ENCODE results near the gene TAGAP.

The TAGAP gene

GRCh38 chr6:159068904-159069578, 24.2 kb upstream of the TAGAP start:
- no peak for DNase-seq

DNA sequence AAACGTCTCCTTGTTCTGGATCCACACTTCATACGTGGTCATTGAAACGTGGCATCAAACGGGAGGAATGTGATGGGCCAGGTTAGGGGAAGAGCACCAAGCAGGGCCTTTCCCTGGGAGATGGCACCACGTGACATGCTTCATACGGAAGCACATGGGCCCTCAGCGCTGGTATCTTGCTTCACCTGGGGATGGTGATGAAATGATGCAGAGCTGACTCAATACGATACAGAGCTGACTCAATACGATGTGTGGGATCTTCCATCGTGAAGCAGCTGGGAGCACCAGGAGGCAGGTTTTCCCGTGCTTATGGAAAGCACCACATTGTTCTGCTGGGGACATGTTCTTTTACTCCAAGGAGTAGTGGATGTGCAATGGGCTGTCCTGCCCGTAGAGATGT, 22.5 kb upstream of the TAGAP start:
- DNase-seq: no peak

- no peak for DNase-seq
Observed at GRCh38 chr6:159066483-159066882, 21.7 kb upstream of the TAGAP start.

DNA sequence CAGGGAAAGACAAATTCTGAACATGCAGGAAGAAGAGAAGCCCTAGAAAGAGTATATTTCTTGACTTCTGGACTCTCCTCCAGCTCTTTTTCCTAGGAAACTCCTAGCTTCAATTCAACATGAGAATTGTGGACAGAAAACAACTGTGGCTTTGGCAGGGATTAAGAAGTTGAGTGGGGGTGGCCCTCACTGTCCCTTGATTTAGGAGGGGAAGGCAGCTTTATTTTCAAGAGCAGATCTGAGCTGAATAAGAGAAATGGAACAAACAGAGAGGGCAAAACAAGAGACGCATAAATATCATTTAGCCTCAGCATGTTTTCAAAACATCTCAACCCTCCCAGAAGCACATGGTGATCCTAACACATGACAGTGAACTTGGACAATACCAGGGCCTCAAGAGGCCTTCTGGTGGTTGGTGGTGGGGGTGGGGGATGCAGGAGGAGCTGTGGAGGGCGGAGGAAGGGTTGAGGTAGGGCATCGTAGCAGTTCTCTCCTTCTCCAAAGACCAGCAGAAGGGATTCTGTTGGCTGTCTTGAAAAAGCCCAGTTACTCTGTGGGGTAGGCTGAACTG, 21.1 kb upstream of the TAGAP start:
- DNase-seq: no peak

- DNase-seq: no peak
Observed at GRCh38 chr6:159065091-159065490, 20.3 kb upstream of the TAGAP start.

DNA sequence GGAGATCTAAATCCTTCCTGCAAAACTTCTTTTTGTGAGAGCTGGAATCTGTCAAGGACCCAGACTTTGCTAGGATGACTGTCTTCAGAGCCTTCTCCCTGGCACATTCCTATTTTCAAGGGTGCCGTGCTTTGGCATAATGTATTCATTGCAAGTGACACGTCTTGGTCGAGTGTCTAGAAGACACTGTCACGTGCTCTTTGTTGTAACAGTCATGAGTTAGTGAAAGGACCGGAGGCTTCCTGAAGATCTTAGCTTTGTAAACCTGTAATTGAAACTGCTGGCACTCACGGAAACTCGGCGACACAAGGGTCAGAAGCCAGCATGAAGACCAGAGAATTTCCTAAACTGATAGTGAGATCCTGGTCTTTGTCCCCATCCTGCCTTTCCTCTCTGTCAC, 19.7 kb upstream of the TAGAP start:
- no peak for DNase-seq

GRCh38 chr6:159063549-159063948, 18.8 kb upstream of the TAGAP start:
- DNase-seq: no peak

DNA sequence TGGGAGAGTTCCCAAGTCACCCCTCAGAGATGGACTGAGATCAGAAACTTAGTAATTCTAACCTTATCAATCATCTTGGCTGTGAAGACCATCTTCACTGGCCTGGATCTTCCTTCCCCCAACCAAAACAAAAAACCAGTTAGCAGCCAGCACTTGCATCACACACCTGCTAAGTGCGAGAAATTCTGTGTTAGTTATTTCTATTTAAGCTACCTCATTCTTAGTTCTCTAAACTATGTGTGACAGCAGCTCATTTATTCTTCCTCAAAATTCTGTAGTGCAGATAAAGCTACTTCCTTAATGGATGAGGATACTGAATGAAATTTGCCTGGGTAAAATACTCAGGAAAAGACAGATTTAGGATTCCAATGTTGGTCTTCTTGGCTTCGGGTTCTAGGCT, 18.2 kb upstream of the TAGAP start:
- no peak for DNase-seq

- DNase-seq: no peak
Observed at GRCh38 chr6:159062564-159062945, 17.8 kb upstream of the TAGAP start.

DNA sequence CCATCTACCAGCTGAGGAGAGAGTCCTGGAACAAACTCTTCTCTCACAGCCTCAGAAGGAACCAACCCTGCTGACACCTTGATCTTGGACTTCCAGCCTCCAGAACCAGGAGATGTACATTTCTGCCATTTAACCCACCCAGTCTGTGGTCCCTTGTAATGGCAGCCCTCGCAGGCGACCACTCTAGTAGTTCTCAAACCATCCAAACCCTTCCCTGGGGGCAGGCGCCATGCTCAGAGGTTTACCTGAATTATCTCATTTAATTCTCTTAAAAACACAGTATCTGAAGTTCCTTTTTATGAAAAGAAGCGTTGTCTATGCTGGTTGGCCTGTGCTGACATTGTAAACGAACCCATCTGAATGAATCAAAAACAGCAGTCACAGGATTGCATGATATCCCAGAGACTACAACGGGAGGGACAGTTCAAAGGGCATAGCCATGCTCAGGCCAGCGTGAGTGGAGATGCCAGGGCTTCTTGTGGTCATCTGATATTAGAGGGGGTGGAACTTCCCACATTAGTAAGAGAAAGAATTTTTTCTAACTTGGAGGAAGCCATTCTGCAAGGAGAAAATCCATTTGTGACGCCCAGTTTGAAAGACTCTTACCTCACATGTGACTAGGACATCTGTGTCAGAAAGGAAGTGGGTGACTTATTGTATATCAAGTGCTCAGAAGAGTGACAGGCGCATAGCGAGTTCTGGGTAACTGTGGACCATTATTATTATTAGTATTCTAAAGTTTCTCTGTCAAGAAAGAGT, 17.2 kb upstream of the TAGAP start:
- DNase-seq: no peak

DNA sequence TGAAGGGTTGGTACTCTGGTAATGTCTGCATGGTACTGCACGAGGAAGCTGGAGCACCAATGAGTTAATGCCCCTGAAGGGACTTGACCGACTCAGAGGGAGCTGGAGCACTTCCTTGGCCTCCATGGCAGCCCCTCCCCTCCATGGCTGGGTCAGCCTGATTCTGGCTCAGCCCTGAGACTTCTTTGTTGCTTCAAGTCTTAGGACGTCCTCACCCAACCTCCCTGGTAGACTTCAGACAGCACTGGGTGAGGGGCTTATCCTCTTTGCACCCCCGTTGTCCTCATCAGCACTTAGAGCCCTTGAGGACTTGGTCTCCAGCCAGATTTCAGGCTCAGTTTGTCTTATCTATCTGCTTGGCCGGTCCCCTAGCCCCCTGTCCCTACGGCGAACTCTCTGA, 16.4 kb upstream of the TAGAP start:
- no peak for DNase-seq

DNA sequence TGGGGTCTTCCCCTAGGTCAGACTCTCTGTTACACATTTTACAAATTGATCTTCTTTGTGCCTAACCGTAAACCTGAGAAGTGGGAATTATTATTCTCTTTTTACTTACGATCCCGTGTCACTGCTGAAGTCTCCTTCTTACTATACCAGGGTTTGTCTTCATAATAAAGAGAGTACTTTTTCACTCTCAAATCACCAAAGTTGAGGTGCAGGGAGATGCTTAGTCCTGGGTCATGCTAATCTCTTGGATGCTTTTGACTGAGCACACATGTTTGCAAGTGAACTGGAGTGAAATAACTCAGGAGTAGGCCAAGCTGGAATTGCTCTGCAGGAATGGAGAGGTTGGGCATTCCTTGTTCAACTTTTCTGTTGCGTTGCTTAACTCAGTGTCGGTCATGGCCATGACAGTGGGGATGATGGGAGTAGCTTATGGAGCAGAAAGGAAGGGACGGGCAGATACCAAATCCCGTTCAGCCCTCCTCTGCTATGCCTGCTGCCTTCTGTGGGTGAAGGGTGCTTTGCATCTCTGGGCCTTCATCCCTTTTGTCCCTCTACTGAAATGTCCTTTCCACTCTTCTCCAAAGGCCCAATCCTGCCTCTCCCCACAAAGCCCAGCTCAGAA, 15.2 kb upstream of the TAGAP start:
- DNase-seq: no peak

DNA sequence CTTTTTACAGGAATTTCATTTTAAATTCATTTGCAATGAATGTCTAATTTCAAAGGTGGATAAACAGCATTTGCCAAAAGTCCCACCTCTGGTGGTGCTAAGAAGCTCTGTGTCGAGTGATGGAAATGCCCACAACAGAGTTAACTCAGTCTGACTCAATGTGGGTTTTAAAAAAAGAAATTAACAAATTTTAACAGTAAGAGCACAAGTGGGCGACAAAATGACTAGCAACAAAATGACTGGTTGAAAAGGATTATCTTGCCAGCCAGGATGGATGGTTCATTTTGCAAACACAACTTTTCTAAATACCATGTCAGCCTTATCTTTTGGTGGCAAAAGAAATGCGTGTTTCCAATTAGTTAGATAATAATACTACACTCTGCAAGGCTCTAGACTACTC, 14.3 kb upstream of the TAGAP start:
- no peak for DNase-seq

GRCh38 chr6:159056899-159057298, 12.1 kb upstream of the TAGAP start:
- no peak for DNase-seq

- DNase-seq: no peak
Observed at GRCh38 chr6:159056432-159056831, 11.6 kb upstream of the TAGAP start.

GRCh38 chr6:159056003-159056402, 11.2 kb upstream of the TAGAP start:
- DNase-seq: no peak

DNA sequence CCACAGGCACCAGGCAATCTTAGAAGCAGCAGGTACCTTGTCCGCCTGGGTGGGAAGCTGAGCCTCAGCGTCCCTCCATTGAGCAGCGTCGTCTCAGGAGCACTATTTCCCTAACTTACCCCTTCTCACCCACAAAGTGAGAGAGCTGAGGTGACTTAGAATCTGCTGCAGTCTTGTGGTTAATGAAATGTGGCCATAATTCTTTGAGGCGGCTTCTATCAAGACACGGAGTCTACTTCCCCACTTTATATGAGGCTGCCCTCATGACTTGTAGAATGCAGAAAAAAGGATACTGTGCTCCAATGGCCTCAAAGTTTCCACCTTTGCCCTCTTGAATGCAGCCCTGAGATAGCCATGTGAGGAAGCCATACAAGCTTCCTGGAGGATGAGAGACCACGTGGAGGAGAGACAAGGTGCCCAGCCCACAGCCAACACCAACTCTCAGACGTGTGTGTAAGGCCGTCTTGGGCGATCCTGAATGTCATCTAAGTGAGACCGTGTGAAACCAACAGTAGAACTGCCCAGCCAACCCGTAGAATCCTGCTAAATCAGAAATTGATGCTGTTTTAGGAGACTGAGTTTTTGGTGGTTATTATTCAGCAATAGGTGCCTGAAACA, 9.1 kb upstream of the TAGAP start:
- DNase-seq: no peak

- DNase-seq: no peak
Observed at GRCh38 chr6:159052720-159053119, 7.9 kb upstream of the TAGAP start.

DNA sequence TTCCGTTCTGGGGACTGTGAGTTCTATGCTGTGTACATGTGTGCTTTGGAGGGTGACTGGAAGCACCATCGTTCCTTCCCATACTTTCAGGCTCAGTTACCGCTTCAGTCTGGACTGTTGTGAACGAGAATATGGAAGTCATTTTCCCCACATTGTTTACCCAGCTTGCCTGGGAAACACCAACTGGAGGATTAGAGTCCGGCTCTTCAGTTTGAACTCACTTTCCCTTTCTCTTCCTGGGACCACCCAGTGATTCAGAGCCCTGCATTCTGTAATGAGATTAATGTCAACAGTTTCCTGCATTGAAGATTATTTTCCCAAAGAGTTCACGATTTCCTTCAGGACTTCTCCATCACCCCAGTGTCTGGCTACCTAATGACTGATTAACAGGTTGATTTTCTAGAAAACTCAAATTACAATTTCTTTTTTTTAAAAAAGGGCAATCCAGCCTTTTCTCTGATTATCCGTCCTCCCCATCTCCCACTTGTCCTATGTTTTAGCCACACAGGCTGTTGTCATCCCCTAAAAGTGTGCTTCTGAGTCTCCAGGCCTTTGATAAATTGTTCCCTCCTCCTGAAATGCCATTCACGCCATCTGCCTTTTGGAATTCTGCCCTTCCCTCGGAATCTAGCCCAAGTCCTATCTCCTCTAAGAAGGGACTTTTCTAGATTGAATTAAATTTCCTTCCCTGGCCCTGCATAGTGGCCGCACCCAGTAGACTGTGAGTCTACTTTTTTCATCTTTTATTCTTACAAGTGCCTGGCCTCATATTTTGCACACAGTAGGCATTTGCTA, 3.3 kb upstream of the TAGAP start:
- DNase-seq: no peak

- DNase-seq: no peak
Observed at GRCh38 chr6:159045801-159046200, 1.0 kb upstream of the TAGAP start.

GRCh38 chr6:159043947-159044346, 844 bp downstream of the TAGAP start:
- DNase-seq: no peak

DNA sequence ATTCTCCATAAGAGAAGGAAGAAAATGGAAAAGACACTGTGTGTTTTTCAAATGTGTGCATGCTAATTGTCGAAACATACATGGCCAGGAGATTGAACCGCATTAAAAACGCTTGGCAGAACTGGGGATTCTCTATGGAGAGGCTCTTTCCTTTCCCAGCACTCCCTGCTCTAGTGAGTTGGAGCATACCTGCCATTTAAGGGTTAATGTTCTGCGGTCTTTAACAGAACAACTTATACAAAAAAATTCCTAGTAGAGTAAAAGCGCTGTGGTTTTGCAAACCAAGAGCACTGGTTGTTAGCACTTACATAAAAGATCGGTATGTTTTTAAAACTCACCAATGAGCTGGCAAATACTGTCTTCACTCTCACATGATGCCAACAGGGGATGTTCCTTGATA, 1.5 kb downstream of the TAGAP start:
- DNase-seq: no peak

DNA sequence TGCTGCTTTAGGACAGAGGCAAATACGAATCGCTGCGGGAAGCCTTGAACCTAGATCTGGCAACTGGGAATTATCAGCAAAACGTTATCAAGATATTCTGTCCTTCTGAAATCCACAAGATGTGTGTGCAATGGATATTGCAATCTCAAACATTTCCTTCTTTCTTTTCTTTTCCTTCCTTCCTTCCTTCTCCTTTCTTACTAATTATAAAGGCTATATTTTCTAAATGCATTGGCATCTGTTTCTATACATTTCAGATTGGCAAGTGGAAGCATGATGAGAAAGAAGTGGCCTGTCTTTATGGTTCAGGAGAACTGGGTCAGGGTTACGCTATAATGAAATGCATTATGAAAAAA, 2.0 kb downstream of the TAGAP start:
- no peak for DNase-seq
